HL-60 (cell line): ENCODE data around the gene TOMM20.
A peak's percentile ranks its signal among the peaks of the same experiment; 100 is the strongest.

Experiments
- DNase-seq, 2 experiments: peaks; one replicate each; pipeline ENCODE4 v3.0.0-alpha.2; 2010 to 2020; ENCODE audit warnings: low read depth in 1 of 2, low spot score in 1 of 2
- H3K27ac ChIP-seq: fragments of 250-450 bp; sonication (Bioruptor Pico); replicated peaks from 2 replicates; pipeline ENCODE4 v1.5.1; 2020; ENCODE audit warnings: mild to moderate bottlenecking, moderate library complexity
- H3K27me3 ChIP-seq: fragments of 250-450 bp; sonication (Bioruptor Pico); 2 replicates; pipeline ENCODE4 v1.5.1; 2021; ENCODE audit warnings: mild to moderate bottlenecking, moderate library complexity; ENCODE audit not compliant: insufficient read depth, poor library complexity, severe bottlenecking
- H3K4me3 ChIP-seq: replicated peaks from 2 replicates; pipeline ENCODE4 v1.5.1; 2011; ENCODE audit warnings: mild to moderate bottlenecking, control low read depth, low read length; ENCODE audit not compliant: insufficient read depth
- GABPA ChIP-seq: IDR thresholded peaks from 2 replicates; pipeline ENCODE4 v1.6.1; 2012; ENCODE audit warnings: low read depth
- POLR2AphosphoS5 ChIP-seq: IDR thresholded peaks from 2 replicates; pipeline ENCODE4 v1.6.1; 2012; ENCODE audit warnings: low read depth
- SPI1 ChIP-seq: IDR thresholded peaks from 2 replicates; pipeline ENCODE4 v1.6.1; 2012; ENCODE audit warnings: low read depth, mild to moderate bottlenecking, borderline replicate concordance
- TF ChIP-seq, protein P1 (sequence below): IDR thresholded peaks from one replicate; pipeline ENCODE4 v1.5.1; 2011; ENCODE audit warnings: low read length, control low read depth, inconsistent platforms; ENCODE audit not compliant: insufficient read depth
- TF ChIP-seq, protein P2 (sequence below): IDR thresholded peaks from 2 replicates; pipeline ENCODE4 v1.6.1; 2012; ENCODE audit warnings: low read depth; ENCODE audit not compliant: insufficient replicate concordance

The TOMM20 gene

DNA sequence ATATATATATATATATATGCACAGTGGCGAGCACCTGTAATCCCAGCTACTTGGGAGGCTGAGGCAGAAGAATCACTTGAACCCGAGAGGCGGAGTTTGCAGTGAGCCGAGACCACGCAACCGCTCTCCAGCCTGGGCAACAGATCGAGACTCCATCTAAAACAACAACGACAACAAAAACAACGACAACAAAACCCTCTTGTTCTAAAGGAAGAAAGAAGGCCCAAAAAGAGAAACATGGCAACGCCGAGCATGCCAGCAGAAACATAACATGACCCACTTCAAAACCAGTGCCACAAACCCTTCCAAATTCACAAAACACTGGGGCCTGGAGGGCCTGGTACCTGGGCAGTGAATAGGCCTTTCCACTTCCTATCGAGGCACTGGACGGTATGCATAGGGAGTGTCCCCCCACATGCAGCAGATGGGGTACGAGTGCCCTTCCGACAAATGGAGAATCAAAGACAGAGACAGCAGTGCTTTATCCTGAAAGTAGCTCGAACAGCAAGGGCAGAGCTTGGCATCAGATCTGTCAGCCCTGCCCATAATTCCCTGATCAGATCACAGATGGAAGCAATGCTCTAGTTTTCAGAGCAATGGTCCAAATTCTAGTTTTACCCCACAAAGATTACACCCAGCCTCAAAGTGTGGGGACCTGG is 52.0 kb downstream of the TOMM20 start:
- H3K27ac ChIP-seq: peak overlapping the region; percentile 66
- TF ChIP-seq, protein P1, sequence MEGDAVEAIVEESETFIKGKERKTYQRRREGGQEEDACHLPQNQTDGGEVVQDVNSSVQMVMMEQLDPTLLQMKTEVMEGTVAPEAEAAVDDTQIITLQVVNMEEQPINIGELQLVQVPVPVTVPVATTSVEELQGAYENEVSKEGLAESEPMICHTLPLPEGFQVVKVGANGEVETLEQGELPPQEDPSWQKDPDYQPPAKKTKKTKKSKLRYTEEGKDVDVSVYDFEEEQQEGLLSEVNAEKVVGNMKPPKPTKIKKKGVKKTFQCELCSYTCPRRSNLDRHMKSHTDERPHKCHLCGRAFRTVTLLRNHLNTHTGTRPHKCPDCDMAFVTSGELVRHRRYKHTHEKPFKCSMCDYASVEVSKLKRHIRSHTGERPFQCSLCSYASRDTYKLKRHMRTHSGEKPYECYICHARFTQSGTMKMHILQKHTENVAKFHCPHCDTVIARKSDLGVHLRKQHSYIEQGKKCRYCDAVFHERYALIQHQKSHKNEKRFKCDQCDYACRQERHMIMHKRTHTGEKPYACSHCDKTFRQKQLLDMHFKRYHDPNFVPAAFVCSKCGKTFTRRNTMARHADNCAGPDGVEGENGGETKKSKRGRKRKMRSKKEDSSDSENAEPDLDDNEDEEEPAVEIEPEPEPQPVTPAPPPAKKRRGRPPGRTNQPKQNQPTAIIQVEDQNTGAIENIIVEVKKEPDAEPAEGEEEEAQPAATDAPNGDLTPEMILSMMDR: no peak
- TF ChIP-seq POLR2AphosphoS5: no peak
- TF ChIP-seq, protein P2, sequence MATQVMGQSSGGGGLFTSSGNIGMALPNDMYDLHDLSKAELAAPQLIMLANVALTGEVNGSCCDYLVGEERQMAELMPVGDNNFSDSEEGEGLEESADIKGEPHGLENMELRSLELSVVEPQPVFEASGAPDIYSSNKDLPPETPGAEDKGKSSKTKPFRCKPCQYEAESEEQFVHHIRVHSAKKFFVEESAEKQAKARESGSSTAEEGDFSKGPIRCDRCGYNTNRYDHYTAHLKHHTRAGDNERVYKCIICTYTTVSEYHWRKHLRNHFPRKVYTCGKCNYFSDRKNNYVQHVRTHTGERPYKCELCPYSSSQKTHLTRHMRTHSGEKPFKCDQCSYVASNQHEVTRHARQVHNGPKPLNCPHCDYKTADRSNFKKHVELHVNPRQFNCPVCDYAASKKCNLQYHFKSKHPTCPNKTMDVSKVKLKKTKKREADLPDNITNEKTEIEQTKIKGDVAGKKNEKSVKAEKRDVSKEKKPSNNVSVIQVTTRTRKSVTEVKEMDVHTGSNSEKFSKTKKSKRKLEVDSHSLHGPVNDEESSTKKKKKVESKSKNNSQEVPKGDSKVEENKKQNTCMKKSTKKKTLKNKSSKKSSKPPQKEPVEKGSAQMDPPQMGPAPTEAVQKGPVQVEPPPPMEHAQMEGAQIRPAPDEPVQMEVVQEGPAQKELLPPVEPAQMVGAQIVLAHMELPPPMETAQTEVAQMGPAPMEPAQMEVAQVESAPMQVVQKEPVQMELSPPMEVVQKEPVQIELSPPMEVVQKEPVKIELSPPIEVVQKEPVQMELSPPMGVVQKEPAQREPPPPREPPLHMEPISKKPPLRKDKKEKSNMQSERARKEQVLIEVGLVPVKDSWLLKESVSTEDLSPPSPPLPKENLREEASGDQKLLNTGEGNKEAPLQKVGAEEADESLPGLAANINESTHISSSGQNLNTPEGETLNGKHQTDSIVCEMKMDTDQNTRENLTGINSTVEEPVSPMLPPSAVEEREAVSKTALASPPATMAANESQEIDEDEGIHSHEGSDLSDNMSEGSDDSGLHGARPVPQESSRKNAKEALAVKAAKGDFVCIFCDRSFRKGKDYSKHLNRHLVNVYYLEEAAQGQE: no peak
- TF ChIP-seq SPI1: no peak
- TF ChIP-seq GABPA: no peak
- H3K4me3 ChIP-seq: no peak overlapping the region
- no peak for DNase-seq
- H3K27me3 ChIP-seq: no peaks in the 10 kb centered on the region

DNA sequence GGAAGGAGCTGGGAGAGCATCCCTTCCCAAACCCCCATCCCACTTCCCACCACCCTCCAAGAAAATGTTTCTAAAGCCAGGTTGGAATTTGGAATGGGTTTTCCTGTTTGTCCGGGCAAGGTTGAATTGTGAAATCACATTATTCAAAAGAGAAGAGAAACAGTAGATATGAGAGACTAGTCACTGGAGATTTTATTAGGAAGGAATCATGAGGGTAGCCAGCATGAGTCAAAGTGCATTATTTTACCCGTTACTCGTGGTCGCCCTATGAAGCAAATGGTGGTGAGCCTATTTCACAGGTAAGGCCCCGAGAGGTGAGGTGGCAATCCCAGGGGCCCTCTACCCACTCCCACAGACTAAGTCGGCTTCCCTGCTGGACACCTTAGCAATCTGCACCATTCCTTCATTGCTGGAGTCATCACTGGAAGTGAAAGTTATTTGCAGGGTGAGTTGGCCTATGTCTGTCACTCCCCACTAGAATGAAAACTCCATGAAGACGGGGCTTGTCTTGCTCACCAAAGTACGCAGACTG is 52.8 kb downstream of the TOMM20 start:
- DNase-seq: no peak
- TF ChIP-seq, protein P2: no peak
- TF ChIP-seq, protein P1: no peak
- TF ChIP-seq POLR2AphosphoS5: no peak
- no peak for TF ChIP-seq SPI1
- Histone ChIP-seq H3K4me3 (no peak overlapping the region), H3K27me3 (no peaks in the 10 kb centered on the region), H3K27ac (no peak overlapping the region)

DNA sequence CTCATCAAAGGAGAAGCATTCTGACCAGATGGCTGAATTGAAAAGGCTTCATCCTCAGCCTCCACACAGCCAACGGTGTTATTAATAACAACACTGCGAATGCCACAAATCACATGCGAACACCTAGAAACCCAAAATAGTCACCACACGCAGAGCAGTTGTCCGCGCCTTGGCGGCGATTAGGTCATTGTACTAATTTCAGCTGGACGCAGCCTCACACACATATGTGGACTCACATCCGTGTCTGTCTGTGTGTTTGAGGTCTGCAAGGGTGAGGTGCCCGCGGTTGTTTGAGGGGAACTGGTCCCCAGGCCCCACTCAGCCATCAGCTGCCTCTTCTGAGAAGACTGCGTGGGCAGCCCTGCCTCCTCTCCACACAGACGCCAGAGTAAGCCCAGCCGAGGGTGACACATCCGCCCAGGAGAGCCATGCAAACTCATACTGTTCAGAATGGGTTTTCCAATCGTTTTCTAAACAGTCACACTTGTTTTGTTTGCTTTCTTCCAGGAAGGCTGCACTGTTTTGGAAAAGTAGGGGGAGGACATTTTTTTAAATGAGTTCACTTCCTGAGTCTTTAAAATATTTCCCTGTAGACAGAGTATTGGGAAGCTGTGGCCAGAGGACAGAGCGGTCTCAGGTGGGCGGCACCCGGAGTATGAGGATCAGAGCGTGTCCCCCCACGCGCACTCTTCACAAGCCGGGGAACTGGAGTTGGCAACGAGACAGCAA is 53.4 kb downstream of the TOMM20 start:
- no peak for DNase-seq
- TF ChIP-seq GABPA: no peak
- TF ChIP-seq, protein P2: no peak
- TF ChIP-seq SPI1: no peak
- TF ChIP-seq POLR2AphosphoS5: no peak
- TF ChIP-seq, protein P1: no peak
- Histone ChIP-seq H3K27ac (peak overlapping the region; percentile 59), H3K4me3 (no peak overlapping the region), H3K27me3 (no peaks in the 10 kb centered on the region)
